Erythroblast (primary cell): Measurements from ENCODE around the gene DSG1.

Source experiments
- DNase-seq, 2 experiments: peaks; one replicate each; lab custom pipeline; 2025; lab: John Stamatoyannopoulos, UW
- GATA1 ChIP-seq: IDR thresholded peaks from 2 replicates; pipeline ENCODE4 v1.6.1; 2011; ENCODE audit warnings: low read depth, mild to moderate bottlenecking, control low read depth, low read length, moderate library complexity
- POLR2A ChIP-seq: IDR thresholded peaks from 2 replicates; pipeline ENCODE4 v1.6.1; 2011; ENCODE audit warnings: mild to moderate bottlenecking, low read length

Gene DSG1

GRCh38 chr18:31386741-31387140 is 68.8 kb downstream of the DSG1 start:
- TF ChIP-seq GATA1: no peak
- TF ChIP-seq POLR2A: no peak
- DNase-seq: no peak

GRCh38 chr18:31393286-31393685 is 75.3 kb downstream of the DSG1 start:
- no peak for DNase-seq
- TF ChIP-seq GATA1 (no peak), POLR2A (no peak)

DNA sequence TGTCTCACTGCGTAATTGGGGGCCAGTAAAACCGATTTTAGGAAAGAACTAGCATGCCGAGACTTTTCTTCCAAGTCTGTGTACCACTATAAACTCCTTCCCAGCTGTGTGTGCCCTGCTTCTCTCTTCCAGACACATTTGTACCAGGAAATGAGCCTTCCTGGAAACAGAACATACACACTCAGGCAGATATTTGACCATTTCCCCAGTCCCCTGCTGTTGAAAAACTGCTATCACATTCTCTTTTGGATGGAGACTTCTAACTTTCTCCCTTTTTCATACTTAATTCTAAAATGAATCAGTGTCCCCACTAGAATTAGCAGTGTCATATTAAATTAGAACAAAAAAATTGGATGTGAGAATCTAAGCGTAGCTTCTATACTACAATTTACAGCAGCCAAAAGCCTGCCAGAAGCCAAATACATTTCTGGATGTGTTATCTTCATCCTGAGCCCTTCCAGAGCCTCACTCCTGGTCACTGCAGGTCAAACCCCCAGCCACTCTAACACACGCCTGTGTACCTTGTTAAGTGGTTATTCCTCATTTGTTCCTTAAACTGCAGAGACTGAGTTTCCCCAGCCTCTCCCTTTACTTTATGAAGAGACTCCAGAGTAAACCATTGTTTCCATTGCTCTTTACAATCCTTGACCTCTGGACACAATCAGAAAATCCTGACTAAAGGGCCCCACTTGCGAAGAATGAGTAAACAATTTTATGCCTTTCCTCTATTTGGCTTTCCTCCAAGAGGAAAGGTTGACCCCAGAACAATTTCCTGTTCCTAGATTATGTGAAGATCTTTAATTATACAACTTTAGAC is 79.0 kb downstream of the DSG1 start:
- no peak for DNase-seq
- no peak for TF ChIP-seq GATA1
- no peak for TF ChIP-seq POLR2A

GRCh38 chr18:31398191-31398590 is 80.2 kb downstream of the DSG1 start:
- no peak for DNase-seq
- TF ChIP-seq GATA1 (no peak), POLR2A (no peak)

- TF ChIP-seq POLR2A (no peak), GATA1 (no peak)
- DNase-seq: no peak
These were observed 81.5 kb downstream of the DSG1 start for GRCh38 chr18:31399306-31400032.

- DNase-seq: no peak
- TF ChIP-seq POLR2A (no peak), GATA1 (no peak)
These were observed 83.4 kb downstream of the DSG1 start for GRCh38 chr18:31401156-31402025.

- no peak for TF ChIP-seq POLR2A
- no peak for TF ChIP-seq GATA1
- no peak for DNase-seq
These were observed 84.0 kb downstream of the DSG1 start for GRCh38 chr18:31402026-31402373.

DNA sequence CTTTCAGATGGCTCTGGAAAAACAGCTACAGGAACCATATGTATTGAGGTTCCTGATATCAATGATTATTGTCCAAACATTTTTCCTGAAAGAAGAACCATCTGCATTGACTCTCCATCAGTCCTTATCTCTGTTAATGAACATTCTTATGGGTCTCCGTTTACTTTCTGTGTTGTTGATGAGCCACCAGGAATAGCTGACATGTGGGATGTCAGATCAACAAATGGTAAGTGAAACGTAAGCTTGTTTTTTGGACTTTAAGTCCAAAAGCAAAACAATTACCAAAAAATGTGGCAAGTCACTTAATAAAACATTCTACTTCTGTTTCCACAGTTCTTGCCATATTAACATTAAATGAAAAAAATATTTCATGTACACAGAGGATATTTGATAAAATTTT is 85.4 kb downstream of the DSG1 start:
- no peak for DNase-seq

More for the DNA sequence above, 85.4 kb downstream of the DSG1 start:
- TF ChIP-seq GATA1 (no peak), POLR2A (no peak)
